Loucy (cell line): Measurements from ENCODE around the gene PRR15L.
A peak's percentile ranks its signal among the peaks of the same experiment; 100 is the strongest.

Source experiments
- H2AFZ ChIP-seq: fragments of 200-600 bp; sonication (generic); 2 replicates; pipeline ENCODE4 v1.6.0; 2016; ENCODE audit warnings: antibody characterized with exemption, mild to moderate bottlenecking, low read length, moderate library complexity
- H3F3A ChIP-seq: fragments of 200-600 bp; 2 replicates; pipeline ENCODE4 v1.6.0; 2016; ENCODE audit warnings: antibody characterized with exemption, low read depth, mild to moderate bottlenecking
- H3K27me3 ChIP-seq: fragments of 200-600 bp; sonication (generic); 2 replicates; pipeline ENCODE4 v1.6.1; 2014; ENCODE audit warnings: low read length, mild to moderate bottlenecking; ENCODE audit not compliant: insufficient read depth, poor library complexity, severe bottlenecking
- H3K36me3 ChIP-seq: fragments of 200-600 bp; sonication (generic); 2 replicates; pipeline ENCODE4 v1.6.1; 2016; ENCODE audit warnings: low read length; ENCODE audit not compliant: insufficient read depth
- H3K4me1 ChIP-seq: fragments of 200-600 bp; sonication (generic); 2 replicates; pipeline ENCODE4 v1.5.1; 2014; ENCODE audit warnings: low read length, mild to moderate bottlenecking; ENCODE audit not compliant: insufficient read depth, poor library complexity, severe bottlenecking
- H3K4me2 ChIP-seq: fragments of 200-600 bp; sonication (generic); 2 replicates; pipeline ENCODE4 v1.6.0; 2014; ENCODE audit warnings: antibody characterized with exemption, low read length, low read depth, mild to moderate bottlenecking; ENCODE audit not compliant: poor library complexity, severe bottlenecking
- H3K4me3 ChIP-seq: fragments of 200-600 bp; sonication (generic); 2 replicates; pipeline ENCODE4 v1.5.1; 2014; ENCODE audit warnings: low read length, mild to moderate bottlenecking, mixed read lengths; ENCODE audit not compliant: poor library complexity, severe bottlenecking
- H3K79me2 ChIP-seq: fragments of 200-600 bp; sonication (generic); 2 replicates; pipeline ENCODE4 v1.6.1; 2014; ENCODE audit warnings: low read length; ENCODE audit not compliant: insufficient read depth
- H3K9ac ChIP-seq: fragments of 200-600 bp; sonication (generic); 2 replicates; pipeline ENCODE4 v1.6.0; 2014; ENCODE audit warnings: mild to moderate bottlenecking, low read depth, low read length, moderate library complexity; ENCODE audit not compliant: poor library complexity, severe bottlenecking
- H3K9me2 ChIP-seq: fragments of 200-600 bp; sonication (generic); replicated peaks from 2 replicates; pipeline ENCODE4 v1.6.1; 2016; ENCODE audit warnings: low read depth, low read length, mixed read lengths
- H3K9me3 ChIP-seq: fragments of 200-600 bp; sonication (generic); 2 replicates; pipeline ENCODE4 v1.6.1; 2014; ENCODE audit warnings: mild to moderate bottlenecking, antibody characterized with exemption, low read length, low read depth; ENCODE audit not compliant: insufficient read depth
- H4K20me1 ChIP-seq: fragments of 200-600 bp; sonication (generic); 2 replicates; pipeline ENCODE4 v1.6.0; 2014; ENCODE audit warnings: antibody characterized with exemption, low read length, mild to moderate bottlenecking; ENCODE audit not compliant: insufficient read depth, poor library complexity, severe bottlenecking
- CTCF ChIP-seq: fragments of 200-600 bp; sonication (generic); conservative IDR thresholded peaks from 2 replicates; pipeline ENCODE4 v1.5.1; 2014; ENCODE audit warnings: mild to moderate bottlenecking, antibody characterized with exemption, low read length
- EZH2phosphoT487 ChIP-seq: fragments of 200-600 bp; IDR thresholded peaks from 2 replicates; pipeline ENCODE4 v1.6.1; 2018; ENCODE audit warnings: antibody characterized with exemption, mild to moderate bottlenecking, moderate library complexity, borderline replicate concordance

Gene PRR15L

GRCh38 chr17:47946516-47946915 is 11.2 kb downstream of the PRR15L start:
- Histone ChIP-seq H3K36me3 (no peaks in the 10 kb centered on the region), H2AFZ (no peak overlapping the region), H3K9ac (no peak overlapping the region), H3F3A (no peaks in the 10 kb centered on the region), H3K4me1 (peaks cover 23% of the 10 kb centered on the region), H3K79me2 (peaks cover 11% of the 10 kb centered on the region), H3K4me3 (no peak overlapping the region), H3K27me3 (no peaks in the 10 kb centered on the region), H3K9me2 (no peaks in the 10 kb centered on the region), H4K20me1 (no peaks in the 10 kb centered on the region), H3K9me3 (no peaks in the 10 kb centered on the region), H3K4me2 (no peak overlapping the region)
- TF ChIP-seq CTCF = no peak
- no peak for TF ChIP-seq EZH2phosphoT487

- H3F3A ChIP-seq = no peaks in the 10 kb centered on the region
- H3K4me1 ChIP-seq = peaks cover 26% of the 10 kb centered on the region
- H2AFZ ChIP-seq = no peak overlapping the region
- TF ChIP-seq EZH2phosphoT487 = no peak
- TF ChIP-seq CTCF = no peak
- no peak overlapping the region for H3K4me3 ChIP-seq
- H3K27me3 ChIP-seq = no peaks in the 10 kb centered on the region
- no peaks in the 10 kb centered on the region for H3K36me3 ChIP-seq
- H3K9ac ChIP-seq = no peak overlapping the region
- no peaks in the 10 kb centered on the region for H3K9me3 ChIP-seq
- H3K4me2 ChIP-seq = no peak overlapping the region
- no peaks in the 10 kb centered on the region for H3K9me2 ChIP-seq
- H3K79me2 ChIP-seq = peaks cover 12% of the 10 kb centered on the region
- H4K20me1 ChIP-seq = no peaks in the 10 kb centered on the region
These were observed 11.9 kb downstream of the PRR15L start for GRCh38 chr17:47945529-47946508.

DNA sequence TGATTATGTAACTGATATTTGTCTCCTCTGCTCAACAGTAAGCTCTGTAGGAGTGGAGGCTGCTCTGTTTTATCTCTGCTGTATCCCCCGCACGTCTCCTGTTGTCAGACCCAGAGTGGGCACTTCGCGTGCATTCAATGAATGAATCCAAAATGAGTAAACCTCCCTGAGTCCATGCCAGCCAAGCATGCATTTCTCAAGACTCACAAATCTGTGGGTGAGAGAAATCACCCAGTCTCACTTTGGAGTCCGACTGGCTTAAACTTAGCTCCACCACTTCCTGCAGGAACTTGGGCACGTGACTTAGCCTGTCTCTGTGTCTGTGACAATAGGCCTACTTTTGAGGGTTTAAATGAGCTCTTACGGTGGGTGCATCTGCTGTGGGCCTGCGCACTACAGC is 12.6 kb downstream of the PRR15L start:
- H3K4me2 ChIP-seq = peak overlapping the region; percentile 2
- H4K20me1 ChIP-seq = no peaks in the 10 kb centered on the region
- no peak for TF ChIP-seq EZH2phosphoT487
- TF ChIP-seq CTCF = no peak
- H3K36me3 ChIP-seq = no peaks in the 10 kb centered on the region
- H3K9me3 ChIP-seq = no peaks in the 10 kb centered on the region
- no peaks in the 10 kb centered on the region for H3K27me3 ChIP-seq
- H3K9ac ChIP-seq = no peak overlapping the region
- H3K9me2 ChIP-seq = no peaks in the 10 kb centered on the region
- H3K4me3 ChIP-seq = no peak overlapping the region
- peaks cover 29% of the 10 kb centered on the region for H3K4me1 ChIP-seq
- H3F3A ChIP-seq = no peaks in the 10 kb centered on the region
- H2AFZ ChIP-seq = no peak overlapping the region
- peaks cover 12% of the 10 kb centered on the region for H3K79me2 ChIP-seq
